GM19455 (cell line): ENCODE results near the gene RAMP1.
"Not testable (repeated sequence)": the region's sequence is repeated elsewhere in the genome, so short reads cannot be mapped to it uniquely, and the experiment has no call there.

Source experiments
- ATAC-seq: cut with Tn5 transposase; IDR thresholded peaks from one replicate; pipeline ENCODE4 v1.9.1; 2021; ENCODE audit not compliant: unreplicated experiment

Gene RAMP1

GRCh38 chr2:237863102-237863511, 3.7 kb downstream of the RAMP1 start:
- no peak for ATAC-seq

GRCh38 chr2:237863689-237864443, 4.4 kb downstream of the RAMP1 start:
- ATAC-seq: no peak

GRCh38 chr2:237864444-237864931, 5.1 kb downstream of the RAMP1 start:
- no peak for ATAC-seq

- ATAC-seq: no peak
Observed at GRCh38 chr2:237864940-237865622, 5.7 kb downstream of the RAMP1 start.

- no peak for ATAC-seq
Observed at GRCh38 chr2:237865623-237866041, 6.2 kb downstream of the RAMP1 start.

GRCh38 chr2:237866101-237866621, 6.7 kb downstream of the RAMP1 start:
- ATAC-seq: no peak

- no peak for ATAC-seq
Observed at GRCh38 chr2:237867465-237867864, 8.0 kb downstream of the RAMP1 start.

- ATAC-seq: not testable (repeated sequence)
Observed at GRCh38 chr2:237868074-237868473, 8.7 kb downstream of the RAMP1 start.

- no peak for ATAC-seq
Observed at GRCh38 chr2:237868631-237869342, 9.4 kb downstream of the RAMP1 start.

- no peak for ATAC-seq
Observed at GRCh38 chr2:237869343-237870102, 10.1 kb downstream of the RAMP1 start.

- no peak for ATAC-seq
Observed at GRCh38 chr2:237870126-237870525, 10.7 kb downstream of the RAMP1 start.

- no peak for ATAC-seq
Observed at GRCh38 chr2:237870754-237871651, 11.6 kb downstream of the RAMP1 start.

- ATAC-seq: no peak
Observed at GRCh38 chr2:237872178-237872887, 12.9 kb downstream of the RAMP1 start.

GRCh38 chr2:237873421-237873831, 14.0 kb downstream of the RAMP1 start:
- no peak for ATAC-seq

GRCh38 chr2:237873897-237874551, 14.6 kb downstream of the RAMP1 start:
- no peak for ATAC-seq

- no peak for ATAC-seq
Observed at GRCh38 chr2:237874585-237875161, 15.2 kb downstream of the RAMP1 start.

GRCh38 chr2:237875256-237876060, 16.0 kb downstream of the RAMP1 start:
- no peak for ATAC-seq
